ENCODE measurements around the gene SLC2A4RG. TPM values are rescaled to one million over a fixed set of nuclear protein-coding genes. Genes with fewer than 3 reads are reported as not detected.

The SLC2A4RG gene

DNA sequence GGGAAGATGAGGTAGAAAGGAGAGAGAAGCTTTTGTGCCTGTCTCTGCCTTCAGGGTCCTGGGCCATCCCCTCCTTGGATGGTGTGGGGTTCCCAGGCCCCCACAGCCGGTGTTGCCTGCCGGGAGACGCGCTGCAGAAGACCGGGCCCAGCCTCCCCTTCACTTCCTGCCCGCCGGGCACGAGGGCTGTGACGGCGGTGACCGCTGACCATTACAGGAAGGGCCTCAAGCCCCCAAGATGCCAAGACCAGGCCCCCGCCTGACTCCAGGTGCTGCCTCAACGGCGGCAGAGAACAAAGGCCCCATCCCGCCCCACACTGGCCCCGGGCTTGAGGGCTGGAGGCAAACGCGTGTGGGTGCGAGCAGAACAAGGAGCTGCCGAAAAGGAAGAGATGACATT, 53.3 kb downstream of the SLC2A4RG start:
- Histone ChIP-seq H3K4me2 (ENCODE audit: low read length) (no peak overlapping the region), H3K9ac (ENCODE audit: low read length) (no peak overlapping the region), H3K27ac (ENCODE audit: low read depth, low read length) (no peak overlapping the region), H3K4me1 (ENCODE audit: control insufficient read depth, low read depth, low read length) (no peaks in the 10 kb centered on the region), H3K36me3 (ENCODE audit: control insufficient read depth, insufficient read depth, low read length) (peaks cover 2% of the 10 kb centered on the region), H3K56ac (ENCODE audit: low read length) (no peak overlapping the region), H4K5ac (ENCODE audit: low read length) (no peak overlapping the region), H3K23ac (ENCODE audit: low read length) (no peak overlapping the region), H3K27me3 (ENCODE audit: insufficient read depth, low read length, poor library complexity) (no peaks in the 10 kb centered on the region), H2BK5ac (ENCODE audit: low read length) (no peak overlapping the region), H4K8ac (ENCODE audit: low read depth, low read length) (no peak overlapping the region), H3K4me3 (ENCODE audit: low read length) (no peak overlapping the region), H3K4ac (ENCODE audit: low read depth, low read length) (no peak overlapping the region), H2AK5ac (ENCODE audit: low read length) (no peak overlapping the region), H3K79me1 (ENCODE audit: low read length) (peaks cover 1% of the 10 kb centered on the region), H3K79me2 (ENCODE audit: control insufficient read depth, insufficient read depth, low read length) (no peaks in the 10 kb centered on the region), H3K18ac (ENCODE audit: low read length) (no peak overlapping the region), H2BK15ac (replicated peaks; ENCODE audit: low read depth) (no peak overlapping the region), H2BK120ac (ENCODE audit: low read depth, low read length) (no peak overlapping the region)
- DNase-seq = no peak
- no CpG with 5 or more reads among the region's 20 CpGs for WGBS (ENCODE audit: extremely low coverage, insufficient coverage, low lambda C conversion rate)

Small RNA genes within 50 kb of the gene (small RNA-seq; reads per million reads assigned to genes)
- gene LIME1 (ENCODE audit: insufficient read depth) (not detected), gene TNFRSF6B (ENCODE audit: insufficient read depth) (not detected)
